GM23338 (cell line): ENCODE results near the gene CYB5A. TPM values are rescaled to one million over a fixed set of nuclear protein-coding genes. Genes with fewer than 3 reads are reported as not detected.
A peak's percentile ranks its signal among the peaks of the same experiment; 100 is the strongest.

Experiments used
- ATAC-seq: fragments of 200-7000 bp; cut with Tn5 transposase; 3 replicates; pipeline ENCODE4 v1.9.1; 2020
- DNase-seq: peaks from one replicate; pipeline ENCODE4 v3.0.0-alpha.2; 2015; ENCODE audit warnings: low spot score
- H2AFZ ChIP-seq: fragments of 200-600 bp; sonication (generic); 2 replicates; pipeline ENCODE4 v1.8.0; 2016; ENCODE audit warnings: antibody characterized with exemption, mild to moderate bottlenecking, moderate library complexity
- H3F3A ChIP-seq: fragments of 200-600 bp; sonication (generic); replicated peaks from 2 replicates; pipeline ENCODE4 v1.8.0; 2017; ENCODE audit warnings: antibody characterized with exemption, mixed run types, low read depth
- H3K27ac ChIP-seq: fragments of 200-600 bp; sonication (generic); 2 replicates; pipeline ENCODE4 v1.6.1; 2016; ENCODE audit warnings: low read depth
- H3K27me3 ChIP-seq: fragments of 200-600 bp; sonication (generic); 2 replicates; pipeline ENCODE4 v1.8.0; 2016; ENCODE audit warnings: mild to moderate bottlenecking, mixed run types, moderate library complexity; ENCODE audit not compliant: insufficient read depth
- H3K36me3 ChIP-seq: fragments of 200-600 bp; sonication (generic); 2 replicates; pipeline ENCODE4 v1.8.0; 2016; ENCODE audit warnings: mild to moderate bottlenecking; ENCODE audit not compliant: insufficient read depth
- H3K4me1 ChIP-seq: fragments of 200-600 bp; sonication (generic); 2 replicates; pipeline ENCODE4 v1.8.0; 2016; ENCODE audit warnings: mild to moderate bottlenecking, moderate library complexity; ENCODE audit not compliant: insufficient read depth
- H3K4me2 ChIP-seq: fragments of 200-600 bp; sonication (generic); 2 replicates; pipeline ENCODE4 v1.7.1; 2017; ENCODE audit warnings: mixed run types
- H3K4me3 ChIP-seq: fragments of 200-600 bp; sonication (generic); 2 replicates; pipeline ENCODE4 v1.6.1; 2016; ENCODE audit warnings: mixed run types
- H3K79me2 ChIP-seq: fragments of 200-600 bp; sonication (generic); replicated peaks from 2 replicates; pipeline ENCODE4 v1.8.0; 2017; ENCODE audit warnings: mild to moderate bottlenecking; ENCODE audit not compliant: insufficient read depth
- H3K9me2 ChIP-seq: fragments of 200-600 bp; sonication (generic); 2 replicates; pipeline ENCODE4 v1.8.0; 2017; ENCODE audit not compliant: insufficient read depth
- H4K20me1 ChIP-seq: fragments of 200-600 bp; sonication (generic); replicated peaks from 2 replicates; pipeline ENCODE4 v1.8.0; 2017; ENCODE audit warnings: mild to moderate bottlenecking; ENCODE audit not compliant: insufficient read depth
- H3K27ac Mint-ChIP-seq: 2 replicates; pipeline ENCODE4 v1.8.0; 2020; ENCODE audit warnings: inconsistent platforms, mild to moderate bottlenecking, moderate library complexity, mixed read lengths
- H3K27me3 Mint-ChIP-seq: 3 replicates; pipeline ENCODE4 v1.8.0; 2022; ENCODE audit warnings: low read depth, mild to moderate bottlenecking, moderate library complexity, mixed read lengths, inconsistent platforms; ENCODE audit not compliant: insufficient read depth, poor library complexity
- H3K36me3 Mint-ChIP-seq: 3 replicates; pipeline ENCODE4 v1.8.0; 2021; ENCODE audit warnings: low read depth, mild to moderate bottlenecking, inconsistent platforms, moderate library complexity, mixed read lengths
- H3K4me1 Mint-ChIP-seq: 3 replicates; pipeline ENCODE4 v1.8.0; 2020; ENCODE audit warnings: mild to moderate bottlenecking, inconsistent platforms, mixed read lengths
- H3K4me3 Mint-ChIP-seq: 3 replicates; pipeline ENCODE4 v1.8.0; 2021; ENCODE audit warnings: moderate library complexity, mild to moderate bottlenecking, inconsistent platforms, mixed read lengths
- H3K9me3 Mint-ChIP-seq: 3 replicates; pipeline ENCODE4 v1.8.0; 2020; ENCODE audit warnings: moderate library complexity, mild to moderate bottlenecking, inconsistent platforms, mixed read lengths
- CREB1 ChIP-seq: fragments of 250-450 bp; sonication (Bioruptor Pico); IDR thresholded peaks from 2 replicates; pipeline ENCODE4 v1.5.0; 2020; ENCODE audit warnings: low read depth, mild to moderate bottlenecking, moderate library complexity
- CTCF ChIP-seq, 2 experiments: fragments of 200-600 bp in 1 of 2; sonication (generic) in 1 of 2; conservative IDR thresholded peaks; 2 replicates each; pipeline versions ENCODE4 v1.5.1 to v1.6.1; 2016 to 2017; ENCODE audit warnings: antibody characterized with exemption in 2 of 2, low read depth in 2 of 2, mild to moderate bottlenecking in 2 of 2, moderate library complexity in 1 of 2
- ETS1 ChIP-seq: IDR thresholded peaks from 2 replicates; pipeline ENCODE4 v1.6.1; 2016; ENCODE audit warnings: antibody characterized with exemption
- EZH2 ChIP-seq: fragments of 200-600 bp; sonication (generic); IDR thresholded peaks from one replicate; pipeline ENCODE4 v1.8.0; 2017; ENCODE audit warnings: antibody characterized with exemption, mild to moderate bottlenecking, low read depth; ENCODE audit not compliant: unreplicated experiment
- EZH2phosphoT487 ChIP-seq: fragments of 200-600 bp; sonication (generic); IDR thresholded peaks from one replicate; pipeline ENCODE4 v1.8.1; 2018; ENCODE audit warnings: antibody characterized with exemption; ENCODE audit not compliant: unreplicated experiment
- JUNB ChIP-seq: IDR thresholded peaks from one replicate; pipeline ENCODE4 v1.6.1; 2016; ENCODE audit warnings: antibody characterized with exemption; ENCODE audit not compliant: unreplicated experiment
- NANOG ChIP-seq: IDR thresholded peaks from 2 replicates; pipeline ENCODE4 v1.6.1; 2016; ENCODE audit warnings: antibody characterized with exemption, borderline replicate concordance
- POLR2AphosphoS5 ChIP-seq: IDR thresholded peaks from 2 replicates; pipeline ENCODE4 v1.6.1; 2016; ENCODE audit warnings: antibody characterized with exemption, low read depth
- STAT1 ChIP-seq: IDR thresholded peaks from one replicate; pipeline ENCODE4 v1.6.1; 2016; ENCODE audit warnings: antibody characterized with exemption; ENCODE audit not compliant: unreplicated experiment
- ZNF114 ChIP-seq: fragments of 250-450 bp; sonication (Bioruptor Pico); IDR thresholded peaks from 2 replicates; pipeline ENCODE4 v1.5.0; 2020; ENCODE audit warnings: mild to moderate bottlenecking, moderate library complexity
- ZNF331 ChIP-seq: fragments of 250-450 bp; sonication (Bioruptor Pico); IDR thresholded peaks from 2 replicates; pipeline ENCODE4 v1.5.0; 2020; ENCODE audit warnings: low read depth, mild to moderate bottlenecking, moderate library complexity
- polyA plus RNA-seq: library from polyadenylated mRNA; unstranded; fragments of >200 nt; fragmentation: Nextera tagmentation; extraction: Ambion mirVana; gene quantifications from 2 replicates; pipeline ENCODE4 v1.2.1, GENCODE V29; 2016
- total RNA-seq: library from RNA; depleted of rRNA; stranded (reverse); fragments of >200 nt; shearing (Covaris generic); gene quantifications from 2 replicates; pipeline ENCODE4 v1.2.3, GENCODE V29; 2014
- TF ChIP-seq, protein P1 (sequence below): fragments of 250-450 bp; sonication (Bioruptor Pico); IDR thresholded peaks from 2 replicates; pipeline ENCODE4 v1.5.0; 2020; ENCODE audit warnings: mild to moderate bottlenecking, moderate library complexity

Gene CYB5A
- total and polyA plus RNA-seq, 2 experiments from 2014 or later, result 136 to 283 TPM

DNA sequence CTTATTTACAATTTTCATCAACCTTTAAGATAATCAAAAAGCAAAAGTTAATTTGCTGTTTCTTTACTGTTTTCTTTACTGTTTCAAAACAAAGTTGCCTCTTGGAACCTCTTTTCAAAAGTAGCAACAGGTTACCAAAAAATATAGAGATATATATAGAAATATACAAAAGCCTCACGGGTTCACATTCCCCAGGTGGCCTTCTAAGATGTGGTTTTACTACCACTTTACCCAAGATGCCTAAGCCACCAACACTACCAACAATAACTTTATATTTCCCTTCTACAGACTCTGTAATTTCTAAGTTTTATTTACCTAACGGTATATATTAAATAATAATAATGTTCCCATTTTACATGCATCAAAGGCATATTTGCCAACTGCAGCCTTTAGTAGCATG lies 4.9 kb downstream of the CYB5A start:
- H3K9me3 Mint-ChIP-seq, result no peaks in the 10 kb centered on the region
- H4K20me1 ChIP-seq, result no peaks in the 10 kb centered on the region
- peaks cover 26% of the 10 kb centered on the region for H3K36me3 Mint-ChIP-seq
- H3K4me3 Mint-ChIP-seq, result no peak overlapping the region
- H3K27me3 Mint-ChIP-seq, result peaks cover 5% of the 10 kb centered on the region
- peaks cover 60% of the 10 kb centered on the region for H3K4me1 ChIP-seq
- ATAC-seq (no peak), DNase-seq (no peak)
- peak overlapping the region; percentile 33; the same call in 1 of the 2 replicates for H3K27ac Mint-ChIP-seq
- H3K4me2 ChIP-seq, result peak overlapping the region; percentile 73; the same call in 1 of the 2 replicates
- H3K79me2 ChIP-seq, result peaks cover 91% of the 10 kb centered on the region
- TF ChIP-seq EZH2phosphoT487 (no peak), STAT1 (no peak), JUNB (no peak), NANOG (no peak), CREB1 (CRISPR knock-in tag) (no peak)
- H3K36me3 ChIP-seq, result no peaks in the 10 kb centered on the region; the same call in 1 of the 2 replicates
- peaks cover 70% of the 10 kb centered on the region for H3K4me1 Mint-ChIP-seq
- H3F3A ChIP-seq, result peaks cover 6% of the 10 kb centered on the region; the same call in 1 of the 2 replicates
- H3K27me3 ChIP-seq, result no peaks in the 10 kb centered on the region
- no peaks in the 10 kb centered on the region for H3K9me2 ChIP-seq
- no peak overlapping the region for H3K4me3 ChIP-seq
- H2AFZ ChIP-seq, result no peak overlapping the region
- H3K27ac ChIP-seq, result no peak overlapping the region

GRCh38 chr18:74286106-74286855 lies 5.5 kb downstream of the CYB5A start:
- no peaks in the 10 kb centered on the region for H4K20me1 ChIP-seq
- Mint-ChIP-seq H3K27ac (peak overlapping the region; percentile 33; the same call in 1 of the 2 replicates), H3K36me3 (peaks cover 31% of the 10 kb centered on the region), H3K27me3 (peaks cover 8% of the 10 kb centered on the region), H3K9me3 (no peaks in the 10 kb centered on the region), H3K4me1 (peaks cover 76% of the 10 kb centered on the region), H3K4me3 (no peak overlapping the region)
- no peaks in the 10 kb centered on the region; the same call in 1 of the 2 replicates for H3K36me3 ChIP-seq
- ATAC-seq (no peak), DNase-seq (no peak)
- peaks cover 66% of the 10 kb centered on the region for H3K4me1 ChIP-seq
- no peak overlapping the region for H3K27ac ChIP-seq
- H2AFZ ChIP-seq, result no peak overlapping the region
- peaks cover 96% of the 10 kb centered on the region for H3K79me2 ChIP-seq
- H3F3A ChIP-seq, result peaks cover 9% of the 10 kb centered on the region; the same call in 1 of the 2 replicates
- H3K4me3 ChIP-seq, result no peak overlapping the region
- H3K9me2 ChIP-seq, result no peaks in the 10 kb centered on the region
- H3K27me3 ChIP-seq, result no peaks in the 10 kb centered on the region
- H3K4me2 ChIP-seq, result no peak overlapping the region
- no peak for TF ChIP-seq CREB1 (CRISPR knock-in tag)
- TF ChIP-seq EZH2, result no peak
- TF ChIP-seq, protein P1, sequence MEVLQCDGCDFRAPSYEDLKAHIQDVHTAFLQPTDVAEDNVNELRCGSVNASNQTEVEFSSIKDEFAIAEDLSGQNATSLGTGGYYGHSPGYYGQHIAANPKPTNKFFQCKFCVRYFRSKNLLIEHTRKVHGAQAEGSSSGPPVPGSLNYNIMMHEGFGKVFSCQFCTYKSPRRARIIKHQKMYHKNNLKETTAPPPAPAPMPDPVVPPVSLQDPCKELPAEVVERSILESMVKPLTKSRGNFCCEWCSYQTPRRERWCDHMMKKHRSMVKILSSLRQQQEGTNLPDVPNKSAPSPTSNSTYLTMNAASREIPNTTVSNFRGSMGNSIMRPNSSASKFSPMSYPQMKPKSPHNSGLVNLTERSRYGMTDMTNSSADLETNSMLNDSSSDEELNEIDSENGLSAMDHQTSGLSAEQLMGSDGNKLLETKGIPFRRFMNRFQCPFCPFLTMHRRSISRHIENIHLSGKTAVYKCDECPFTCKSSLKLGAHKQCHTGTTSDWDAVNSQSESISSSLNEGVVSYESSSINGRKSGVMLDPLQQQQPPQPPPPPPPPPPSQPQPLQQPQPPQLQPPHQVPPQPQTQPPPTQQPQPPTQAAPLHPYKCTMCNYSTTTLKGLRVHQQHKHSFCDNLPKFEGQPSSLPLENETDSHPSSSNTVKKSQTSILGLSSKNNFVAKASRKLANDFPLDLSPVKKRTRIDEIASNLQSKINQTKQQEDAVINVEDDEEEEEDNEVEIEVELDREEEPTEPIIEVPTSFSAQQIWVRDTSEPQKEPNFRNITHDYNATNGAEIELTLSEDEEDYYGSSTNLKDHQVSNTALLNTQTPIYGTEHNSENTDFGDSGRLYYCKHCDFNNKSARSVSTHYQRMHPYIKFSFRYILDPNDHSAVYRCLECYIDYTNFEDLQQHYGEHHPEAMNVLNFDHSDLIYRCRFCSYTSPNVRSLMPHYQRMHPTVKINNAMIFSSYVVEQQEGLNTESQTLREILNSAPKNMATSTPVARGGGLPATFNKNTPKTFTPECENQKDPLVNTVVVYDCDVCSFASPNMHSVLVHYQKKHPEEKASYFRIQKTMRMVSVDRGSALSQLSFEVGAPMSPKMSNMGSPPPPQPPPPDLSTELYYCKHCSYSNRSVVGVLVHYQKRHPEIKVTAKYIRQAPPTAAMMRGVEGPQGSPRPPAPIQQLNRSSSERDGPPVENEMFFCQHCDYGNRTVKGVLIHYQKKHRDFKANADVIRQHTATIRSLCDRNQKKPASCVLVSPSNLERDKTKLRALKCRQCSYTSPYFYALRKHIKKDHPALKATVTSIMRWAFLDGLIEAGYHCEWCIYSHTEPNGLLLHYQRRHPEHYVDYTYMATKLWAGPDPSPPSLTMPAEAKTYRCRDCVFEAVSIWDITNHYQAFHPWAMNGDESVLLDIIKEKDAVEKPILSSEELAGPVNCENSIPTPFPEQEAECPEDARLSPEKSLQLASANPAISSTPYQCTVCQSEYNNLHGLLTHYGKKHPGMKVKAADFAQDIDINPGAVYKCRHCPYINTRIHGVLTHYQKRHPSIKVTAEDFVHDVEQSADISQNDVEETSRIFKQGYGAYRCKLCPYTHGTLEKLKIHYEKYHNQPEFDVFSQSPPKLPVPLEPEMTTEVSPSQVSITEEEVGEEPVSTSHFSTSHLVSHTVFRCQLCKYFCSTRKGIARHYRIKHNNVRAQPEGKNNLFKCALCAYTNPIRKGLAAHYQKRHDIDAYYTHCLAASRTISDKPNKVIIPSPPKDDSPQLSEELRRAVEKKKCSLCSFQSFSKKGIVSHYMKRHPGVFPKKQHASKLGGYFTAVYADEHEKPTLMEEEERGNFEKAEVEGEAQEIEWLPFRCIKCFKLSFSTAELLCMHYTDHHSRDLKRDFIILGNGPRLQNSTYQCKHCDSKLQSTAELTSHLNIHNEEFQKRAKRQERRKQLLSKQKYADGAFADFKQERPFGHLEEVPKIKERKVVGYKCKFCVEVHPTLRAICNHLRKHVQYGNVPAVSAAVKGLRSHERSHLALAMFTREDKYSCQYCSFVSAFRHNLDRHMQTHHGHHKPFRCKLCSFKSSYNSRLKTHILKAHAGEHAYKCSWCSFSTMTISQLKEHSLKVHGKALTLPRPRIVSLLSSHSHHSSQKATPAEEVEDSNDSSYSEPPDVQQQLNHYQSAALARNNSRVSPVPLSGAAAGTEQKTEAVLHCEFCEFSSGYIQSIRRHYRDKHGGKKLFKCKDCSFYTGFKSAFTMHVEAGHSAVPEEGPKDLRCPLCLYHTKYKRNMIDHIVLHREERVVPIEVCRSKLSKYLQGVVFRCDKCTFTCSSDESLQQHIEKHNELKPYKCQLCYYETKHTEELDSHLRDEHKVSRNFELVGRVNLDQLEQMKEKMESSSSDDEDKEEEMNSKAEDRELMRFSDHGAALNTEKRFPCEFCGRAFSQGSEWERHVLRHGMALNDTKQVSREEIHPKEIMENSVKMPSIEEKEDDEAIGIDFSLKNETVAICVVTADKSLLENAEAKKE, result no peak
- TF ChIP-seq ZNF331 (CRISPR knock-in tag), result no peak
- no peak for TF ChIP-seq ETS1
- TF ChIP-seq STAT1, result no peak
- no peak for TF ChIP-seq EZH2phosphoT487
- TF ChIP-seq POLR2AphosphoS5, result no peak
- TF ChIP-seq ZNF114, result no peak
- TF ChIP-seq JUNB, result no peak
- no peak for TF ChIP-seq NANOG
- no peak for TF ChIP-seq CTCF (conservative IDR thresholded peaks at IDR 0.05; ENCODE audit: low read depth in 2 of 2)
